Trophoblast cell (in vitro differentiated cells and primary cell): ENCODE data around the gene SPDYE4.
A peak's percentile ranks its signal among the peaks of the same experiment; 100 is the strongest.

Source experiments
- DNase-seq, 2 donors: peaks; one replicate each; pipeline ENCODE4 v3.0.0-alpha.2; 2016
- H2AFZ ChIP-seq: 2 replicates; pipeline ENCODE4 v1.6.1; 2013; ENCODE audit warnings: low read length, moderate library complexity, mild to moderate bottlenecking; ENCODE audit not compliant: insufficient read depth, poor library complexity
- H2AK5ac ChIP-seq: 2 replicates; pipeline ENCODE4 v1.6.1; 2013; ENCODE audit warnings: mild to moderate bottlenecking, low read length
- H2BK120ac ChIP-seq: 2 replicates; pipeline ENCODE4 v1.6.1; 2013; ENCODE audit warnings: low read length, mild to moderate bottlenecking, moderate library complexity; ENCODE audit not compliant: insufficient read depth, poor library complexity
- H2BK12ac ChIP-seq: 2 replicates; pipeline ENCODE4 v1.6.1; 2013; ENCODE audit warnings: mild to moderate bottlenecking, low read length, moderate library complexity
- H2BK5ac ChIP-seq: 2 replicates; pipeline ENCODE4 v1.6.1; 2013; ENCODE audit warnings: low read length, low read depth, moderate library complexity, mild to moderate bottlenecking; ENCODE audit not compliant: poor library complexity
- H3K14ac ChIP-seq: 2 replicates; pipeline ENCODE4 v1.6.1; 2013; ENCODE audit warnings: mild to moderate bottlenecking, low read length
- H3K18ac ChIP-seq: 2 replicates; pipeline ENCODE4 v1.6.1; 2013; ENCODE audit warnings: mild to moderate bottlenecking, low read length
- H3K23ac ChIP-seq: 2 replicates; pipeline ENCODE4 v1.6.1; 2013; ENCODE audit warnings: low read length
- H3K27ac ChIP-seq: 2 replicates; pipeline ENCODE4 v1.5.1; 2013; ENCODE audit warnings: low read depth, mild to moderate bottlenecking, inconsistent platforms, low read length, moderate library complexity
- H3K27me3 ChIP-seq: 2 replicates; pipeline ENCODE4 v1.6.1; 2013; ENCODE audit warnings: inconsistent platforms, mild to moderate bottlenecking, low read length, moderate library complexity; ENCODE audit not compliant: insufficient read depth
- H3K36me3 ChIP-seq, 2 experiments: 1 replicate in 1 of 2; 2 replicates in 1 of 2; pipeline ENCODE4 v1.6.1; 2013; ENCODE audit warnings: low read length in 2 of 2, mild to moderate bottlenecking in 2 of 2, moderate library complexity in 1 of 2; ENCODE audit not compliant: insufficient read depth in 2 of 2, control insufficient read depth in 1 of 2
- H3K4ac ChIP-seq: 2 replicates; pipeline ENCODE4 v1.6.1; 2013; ENCODE audit warnings: low read depth, mild to moderate bottlenecking, low read length, moderate library complexity
- H3K4me1 ChIP-seq, 2 experiments: 1 replicate in 1 of 2; 2 replicates in 1 of 2; pipeline ENCODE4 v1.6.1; 2013; ENCODE audit warnings: low read length in 2 of 2, mild to moderate bottlenecking in 2 of 2, moderate library complexity in 1 of 2; ENCODE audit not compliant: insufficient read depth in 2 of 2, control insufficient read depth in 1 of 2
- H3K4me2 ChIP-seq: 2 replicates; pipeline ENCODE4 v1.6.1; 2013; ENCODE audit warnings: inconsistent platforms, mild to moderate bottlenecking, low read length, moderate library complexity
- H3K4me3 ChIP-seq: 2 replicates; pipeline ENCODE4 v1.5.1; 2013; ENCODE audit warnings: mild to moderate bottlenecking, low read depth, low read length, inconsistent platforms
- H3K79me1 ChIP-seq: one replicate; pipeline ENCODE4 v1.6.1; 2013; ENCODE audit warnings: low read length
- H3K79me2 ChIP-seq: 2 replicates; pipeline ENCODE4 v1.6.1; 2013; ENCODE audit warnings: low read length, mild to moderate bottlenecking; ENCODE audit not compliant: control insufficient read depth, insufficient read depth, poor library complexity
- H3K9ac ChIP-seq: 2 replicates; pipeline ENCODE4 v1.6.1; 2013; ENCODE audit warnings: mild to moderate bottlenecking, low read length
- H3K9me3 ChIP-seq: 2 replicates; pipeline ENCODE4 v1.6.1; 2013; ENCODE audit warnings: low read depth, mild to moderate bottlenecking, control low read depth, inconsistent platforms, low read length; ENCODE audit not compliant: insufficient read depth
- H4K12ac ChIP-seq: 2 replicates; pipeline ENCODE4 v1.6.1; 2013; ENCODE audit warnings: low read depth, mild to moderate bottlenecking, low read length, moderate library complexity
- H4K8ac ChIP-seq: 2 replicates; pipeline ENCODE4 v1.6.1; 2013; ENCODE audit warnings: low read depth, mild to moderate bottlenecking, low read length, moderate library complexity
- H4K91ac ChIP-seq: one replicate; pipeline ENCODE4 v1.6.1; 2013; ENCODE audit warnings: low read depth, mild to moderate bottlenecking, low read length, moderate library complexity
- WGBS: extraction: QIAGEN DNeasy Blood & Tissue Kit; methylation state at CpG from one replicate; pipeline ENCODE4 v1.1.7; 2013; ENCODE audit warnings: missing lambda C conversion rate; ENCODE audit not compliant: insufficient read length, insufficient coverage; ENCODE audit errors: extremely low coverage; 5-methylcytosine and 5-hydroxymethylcytosine counted together

Gene SPDYE4

GRCh38 chr17:8762012-8762411 is 3.7 kb upstream of the SPDYE4 start:
- H3K9ac ChIP-seq, result no peak overlapping the region
- no peak overlapping the region for H4K12ac ChIP-seq
- H2BK5ac ChIP-seq, result no peak overlapping the region
- no peak overlapping the region for H4K8ac ChIP-seq
- H3K27me3 ChIP-seq, result no peaks in the 10 kb centered on the region
- no peak overlapping the region for H3K4me2 ChIP-seq
- no peaks in the 10 kb centered on the region for H3K4me1 ChIP-seq
- no peak overlapping the region for H2BK120ac ChIP-seq
- no peak overlapping the region for H4K91ac ChIP-seq
- no peaks in the 10 kb centered on the region for H3K79me1 ChIP-seq
- no peak overlapping the region for H3K4ac ChIP-seq
- H3K36me3 ChIP-seq, result no peaks in the 10 kb centered on the region
- no peak overlapping the region for H3K23ac ChIP-seq
- H2BK12ac ChIP-seq, result no peak overlapping the region
- H3K27ac ChIP-seq, result no peak overlapping the region
- H3K18ac ChIP-seq, result no peak overlapping the region
- H2AK5ac ChIP-seq, result no peak overlapping the region
- peaks cover 2% of the 10 kb centered on the region for H3K9me3 ChIP-seq
- no peak overlapping the region for H2AFZ ChIP-seq
- H3K14ac ChIP-seq, result no peak overlapping the region
- no CpG with 5 or more reads among the region's 8 CpGs for WGBS
- no peak for DNase-seq
- no peak overlapping the region for H3K4me3 ChIP-seq
- H3K79me2 ChIP-seq, result no peaks in the 10 kb centered on the region

GRCh38 chr17:8757189-8757588 is 1.2 kb downstream of the SPDYE4 start:
- WGBS, result no CpG with 5 or more reads among the region's 13 CpGs
- Histone ChIP-seq H3K18ac (no peak overlapping the region), H4K8ac (no peak overlapping the region)

GRCh38 chr17:8755590-8756255 is 2.6 kb downstream of the SPDYE4 start:
- no peaks in the 10 kb centered on the region for H3K4me1 ChIP-seq
- no peak overlapping the region for H3K4me2 ChIP-seq
- no peak overlapping the region for H3K27ac ChIP-seq
- H2BK120ac ChIP-seq, result no peak overlapping the region
- DNase-seq, result peak; percentile 25 to 52
- no peak overlapping the region for H3K9ac ChIP-seq
- H2AFZ ChIP-seq, result no peak overlapping the region
- H3K4me3 ChIP-seq, result no peak overlapping the region
- H3K36me3 ChIP-seq, result no peaks in the 10 kb centered on the region
- H2BK5ac ChIP-seq, result no peak overlapping the region
- no CpG with 5 or more reads among the region's 12 CpGs for WGBS
- no peak overlapping the region for H4K8ac ChIP-seq
- no peak overlapping the region for H4K91ac ChIP-seq
- no peaks in the 10 kb centered on the region for H3K9me3 ChIP-seq
- no peak overlapping the region for H3K14ac ChIP-seq
- H3K4ac ChIP-seq, result no peak overlapping the region
- no peak overlapping the region for H3K18ac ChIP-seq
- no peaks in the 10 kb centered on the region for H3K79me2 ChIP-seq
- H3K27me3 ChIP-seq, result no peaks in the 10 kb centered on the region
- no peak overlapping the region for H3K23ac ChIP-seq
- no peak overlapping the region for H4K12ac ChIP-seq
- no peaks in the 10 kb centered on the region for H3K79me1 ChIP-seq
- H2AK5ac ChIP-seq, result no peak overlapping the region
- no peak overlapping the region for H2BK12ac ChIP-seq

More at GRCh38 chr17:8757189-8757588, 1.2 kb downstream of the SPDYE4 start:
- H3K9me3 ChIP-seq, result no peaks in the 10 kb centered on the region
- no peaks in the 10 kb centered on the region for H3K36me3 ChIP-seq
- H3K27me3 ChIP-seq, result no peaks in the 10 kb centered on the region
- H3K79me1 ChIP-seq, result no peaks in the 10 kb centered on the region
- no peak overlapping the region for H2BK12ac ChIP-seq
- no peak overlapping the region for H4K12ac ChIP-seq
- H3K23ac ChIP-seq, result no peak overlapping the region
- no peak overlapping the region for H3K4me3 ChIP-seq
- DNase-seq, result no peak
- no peak overlapping the region for H4K91ac ChIP-seq
- H2BK5ac ChIP-seq, result no peak overlapping the region
- H3K14ac ChIP-seq, result no peak overlapping the region
- no peak overlapping the region for H2AK5ac ChIP-seq
- no peak overlapping the region for H2BK120ac ChIP-seq
- no peaks in the 10 kb centered on the region for H3K79me2 ChIP-seq
- no peak overlapping the region for H3K4me2 ChIP-seq
- H3K4me1 ChIP-seq, result no peaks in the 10 kb centered on the region
- no peak overlapping the region for H2AFZ ChIP-seq
- H3K9ac ChIP-seq, result no peak overlapping the region
- no peak overlapping the region for H3K4ac ChIP-seq
- no peak overlapping the region for H3K27ac ChIP-seq

GRCh38 chr17:8754890-8755289 is 3.5 kb downstream of the SPDYE4 start:
- WGBS, result no CpG with 5 or more reads among the region's 8 CpGs
- Histone ChIP-seq H3K9ac (no peak overlapping the region), H3K36me3 (no peaks in the 10 kb centered on the region), H4K8ac (no peak overlapping the region), H3K4me2 (no peak overlapping the region), H3K9me3 (no peaks in the 10 kb centered on the region), H3K79me1 (no peaks in the 10 kb centered on the region), H3K4me3 (no peak overlapping the region), H2AK5ac (no peak overlapping the region), H3K27me3 (no peaks in the 10 kb centered on the region), H3K18ac (no peak overlapping the region), H2BK5ac (no peak overlapping the region), H2BK12ac (no peak overlapping the region), H4K12ac (no peak overlapping the region), H3K79me2 (no peaks in the 10 kb centered on the region), H3K4ac (no peak overlapping the region), H2AFZ (no peak overlapping the region), H3K23ac (no peak overlapping the region), H4K91ac (no peak overlapping the region), H3K14ac (no peak overlapping the region), H2BK120ac (no peak overlapping the region), H3K4me1 (no peaks in the 10 kb centered on the region), H3K27ac (no peak overlapping the region)
- DNase-seq, result no peak
